ENCODE measurements around the gene HMCN2.

The HMCN2 gene

GRCh38 chr9:130292106-130292505 is 26.5 kb downstream of the HMCN2 start:
- no peak for DNase-seq

GRCh38 chr9:130294664-130295063 is 29.1 kb downstream of the HMCN2 start:
- no peak for DNase-seq

- no peak for DNase-seq
Measured at GRCh38 chr9:130295431-130295830, 29.9 kb downstream of the HMCN2 start.

- no peak for DNase-seq
Measured at GRCh38 chr9:130295945-130296782, 30.6 kb downstream of the HMCN2 start.

- no peak for DNase-seq
Measured at GRCh38 chr9:130296783-130297055, 31.2 kb downstream of the HMCN2 start.

GRCh38 chr9:130297371-130297770 is 31.8 kb downstream of the HMCN2 start:
- DNase-seq, result no peak

GRCh38 chr9:130298662-130299279 is 33.2 kb downstream of the HMCN2 start:
- no peak for DNase-seq

- DNase-seq, result no peak
Measured at GRCh38 chr9:130299785-130300615, 34.4 kb downstream of the HMCN2 start.

GRCh38 chr9:130300739-130301138 is 35.2 kb downstream of the HMCN2 start:
- DNase-seq, result no peak

- DNase-seq, result no peak
Measured at GRCh38 chr9:130301483-130302286, 36.1 kb downstream of the HMCN2 start.

- no peak for DNase-seq
Measured at GRCh38 chr9:130302785-130303612, 37.4 kb downstream of the HMCN2 start.

- no peak for DNase-seq
Measured at GRCh38 chr9:130303613-130304055, 38.1 kb downstream of the HMCN2 start.

- DNase-seq, result no peak
Measured at GRCh38 chr9:130304116-130304515, 38.6 kb downstream of the HMCN2 start.

GRCh38 chr9:130304643-130305042 is 39.1 kb downstream of the HMCN2 start:
- no peak for DNase-seq

GRCh38 chr9:130305381-130305780 is 39.8 kb downstream of the HMCN2 start:
- DNase-seq, result no peak

- no peak for DNase-seq
Measured at GRCh38 chr9:130306823-130307666, 41.5 kb downstream of the HMCN2 start.

GRCh38 chr9:130307667-130307943 is 42.0 kb downstream of the HMCN2 start:
- DNase-seq, result no peak

- no peak for DNase-seq
Measured at GRCh38 chr9:130308081-130308571, 42.6 kb downstream of the HMCN2 start.

- DNase-seq, result no peak
Measured at GRCh38 chr9:130309689-130310455, 44.3 kb downstream of the HMCN2 start.

GRCh38 chr9:130310456-130310855 is 44.9 kb downstream of the HMCN2 start:
- DNase-seq, result no peak
